AG10803 (cell line): ENCODE data around the gene NHLRC2.

Experiments
- DNase-seq: peaks from one replicate; pipeline ENCODE4 v3.0.0; 2010; ENCODE audit warnings: low read depth
- H3K4me3 ChIP-seq: 2 replicates; pipeline ENCODE4 v1.5.1; 2011; ENCODE audit warnings: mild to moderate bottlenecking, low read length, control low read depth
- TF ChIP-seq, protein P1 (sequence below): conservative IDR thresholded peaks from 2 replicates; pipeline ENCODE4 v1.5.1; 2011; ENCODE audit warnings: mild to moderate bottlenecking, low read length, control low read depth, inconsistent platforms

Gene NHLRC2

DNA sequence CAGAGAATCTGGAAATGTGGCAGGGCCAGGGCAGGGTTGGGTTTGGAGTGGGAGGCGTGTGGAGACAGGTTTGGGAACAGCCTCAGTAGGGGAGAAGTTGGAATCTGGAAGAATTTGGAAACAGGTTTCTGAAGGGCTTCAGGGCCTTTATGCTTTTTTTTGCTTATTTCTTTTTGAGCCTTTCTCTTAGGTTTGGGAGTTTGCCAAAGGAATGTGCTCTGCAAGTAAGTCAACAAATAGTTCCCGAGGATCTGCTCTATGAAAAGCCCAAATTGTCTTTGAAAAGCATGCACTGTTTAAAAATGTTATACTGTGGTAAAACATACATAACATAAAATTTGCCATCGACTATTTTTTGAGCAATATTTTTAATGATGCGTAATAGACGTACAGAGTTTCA, 102.6 kb downstream of the NHLRC2 start:
- peak; percentile 84 for DNase-seq
- H3K4me3 ChIP-seq = no peak overlapping the region
- TF ChIP-seq, protein P1, sequence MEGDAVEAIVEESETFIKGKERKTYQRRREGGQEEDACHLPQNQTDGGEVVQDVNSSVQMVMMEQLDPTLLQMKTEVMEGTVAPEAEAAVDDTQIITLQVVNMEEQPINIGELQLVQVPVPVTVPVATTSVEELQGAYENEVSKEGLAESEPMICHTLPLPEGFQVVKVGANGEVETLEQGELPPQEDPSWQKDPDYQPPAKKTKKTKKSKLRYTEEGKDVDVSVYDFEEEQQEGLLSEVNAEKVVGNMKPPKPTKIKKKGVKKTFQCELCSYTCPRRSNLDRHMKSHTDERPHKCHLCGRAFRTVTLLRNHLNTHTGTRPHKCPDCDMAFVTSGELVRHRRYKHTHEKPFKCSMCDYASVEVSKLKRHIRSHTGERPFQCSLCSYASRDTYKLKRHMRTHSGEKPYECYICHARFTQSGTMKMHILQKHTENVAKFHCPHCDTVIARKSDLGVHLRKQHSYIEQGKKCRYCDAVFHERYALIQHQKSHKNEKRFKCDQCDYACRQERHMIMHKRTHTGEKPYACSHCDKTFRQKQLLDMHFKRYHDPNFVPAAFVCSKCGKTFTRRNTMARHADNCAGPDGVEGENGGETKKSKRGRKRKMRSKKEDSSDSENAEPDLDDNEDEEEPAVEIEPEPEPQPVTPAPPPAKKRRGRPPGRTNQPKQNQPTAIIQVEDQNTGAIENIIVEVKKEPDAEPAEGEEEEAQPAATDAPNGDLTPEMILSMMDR = no peak

DNA sequence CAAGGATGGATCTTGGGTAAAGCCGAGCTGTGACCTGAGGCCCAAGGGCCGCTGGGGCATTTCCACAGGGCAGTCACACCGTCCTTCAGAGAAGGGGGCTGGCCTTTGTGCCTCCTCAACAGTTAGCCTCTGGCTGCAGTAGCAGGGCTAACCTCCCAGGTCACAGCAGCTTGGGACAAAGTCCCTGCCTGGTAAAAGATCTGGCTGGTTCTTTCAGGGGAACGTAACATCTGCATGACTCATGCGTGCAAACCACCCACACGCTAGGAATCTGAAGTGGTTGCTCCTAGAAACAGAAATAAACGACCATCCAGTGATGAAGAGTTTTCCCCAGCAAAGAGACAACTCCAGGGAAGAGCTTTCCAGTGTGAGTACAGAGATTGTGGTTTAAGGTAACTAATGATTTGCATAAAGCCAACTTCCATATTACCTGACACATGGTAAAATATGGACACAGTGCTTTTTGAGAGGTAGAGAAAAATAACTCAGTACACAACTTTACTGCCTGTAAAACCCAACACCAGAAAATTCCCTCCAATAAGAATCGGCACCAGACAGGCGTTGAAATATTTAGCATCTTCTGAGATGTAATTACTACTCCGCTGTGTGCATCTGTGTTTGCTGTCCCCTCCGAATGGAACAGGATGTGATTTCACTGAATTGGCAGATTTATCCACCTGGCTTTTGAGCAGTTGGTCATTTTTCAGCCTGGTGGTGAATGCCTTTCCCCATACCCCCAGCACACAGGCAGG, 104.3 kb downstream of the NHLRC2 start:
- DNase-seq = peak; percentile 92
- no peak overlapping the region for H3K4me3 ChIP-seq
- TF ChIP-seq, protein P1 = no peak

DNA sequence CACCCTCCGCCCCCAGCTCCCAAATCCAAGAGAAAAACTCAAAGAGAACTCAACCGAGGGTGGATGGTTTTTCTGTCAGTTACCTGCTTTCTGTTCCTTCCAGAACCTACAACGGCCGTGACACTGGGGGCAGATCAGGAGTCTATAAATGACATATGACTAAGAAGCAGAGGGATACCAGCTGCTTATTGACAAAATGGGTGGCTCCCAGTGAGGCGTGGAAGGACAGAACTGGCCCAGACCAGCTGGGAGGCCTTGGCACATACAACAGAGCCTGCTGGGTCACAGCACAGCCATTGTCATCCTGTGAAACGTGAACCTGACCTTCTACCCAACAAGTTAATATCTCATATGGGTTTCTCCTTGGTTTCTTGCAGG, 104.9 kb downstream of the NHLRC2 start:
- DNase-seq = no peak
- H3K4me3 ChIP-seq = no peak overlapping the region
- TF ChIP-seq, protein P1 = no peak

DNA sequence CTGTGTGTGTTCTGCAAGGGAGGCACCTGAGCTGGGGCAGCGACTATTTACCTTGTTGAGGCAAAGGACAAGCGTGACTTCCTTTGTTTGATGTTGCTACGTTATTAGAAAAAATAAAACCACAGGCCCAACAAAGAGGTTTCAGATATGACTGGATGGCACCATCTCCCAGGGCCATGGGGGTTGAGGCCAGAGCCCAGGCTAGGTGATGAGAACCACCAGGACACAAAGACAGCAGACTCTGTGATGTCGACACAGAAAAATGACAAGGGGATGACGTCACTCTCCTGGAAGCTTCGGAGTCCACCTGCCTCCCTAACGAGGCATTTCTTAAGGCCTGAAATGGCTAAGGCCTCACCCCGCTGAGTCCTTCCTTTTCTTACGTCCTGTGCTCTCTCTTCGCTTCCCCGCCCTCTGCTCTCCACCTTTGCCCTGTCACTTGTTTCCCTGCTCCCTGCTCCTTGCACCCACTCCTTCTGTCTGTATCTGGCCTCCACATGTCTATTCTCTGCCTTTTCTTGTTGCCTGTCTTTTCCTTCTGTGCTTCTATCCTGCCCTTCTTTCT, 106.2 kb downstream of the NHLRC2 start:
- TF ChIP-seq, protein P1 = no peak

DNA sequence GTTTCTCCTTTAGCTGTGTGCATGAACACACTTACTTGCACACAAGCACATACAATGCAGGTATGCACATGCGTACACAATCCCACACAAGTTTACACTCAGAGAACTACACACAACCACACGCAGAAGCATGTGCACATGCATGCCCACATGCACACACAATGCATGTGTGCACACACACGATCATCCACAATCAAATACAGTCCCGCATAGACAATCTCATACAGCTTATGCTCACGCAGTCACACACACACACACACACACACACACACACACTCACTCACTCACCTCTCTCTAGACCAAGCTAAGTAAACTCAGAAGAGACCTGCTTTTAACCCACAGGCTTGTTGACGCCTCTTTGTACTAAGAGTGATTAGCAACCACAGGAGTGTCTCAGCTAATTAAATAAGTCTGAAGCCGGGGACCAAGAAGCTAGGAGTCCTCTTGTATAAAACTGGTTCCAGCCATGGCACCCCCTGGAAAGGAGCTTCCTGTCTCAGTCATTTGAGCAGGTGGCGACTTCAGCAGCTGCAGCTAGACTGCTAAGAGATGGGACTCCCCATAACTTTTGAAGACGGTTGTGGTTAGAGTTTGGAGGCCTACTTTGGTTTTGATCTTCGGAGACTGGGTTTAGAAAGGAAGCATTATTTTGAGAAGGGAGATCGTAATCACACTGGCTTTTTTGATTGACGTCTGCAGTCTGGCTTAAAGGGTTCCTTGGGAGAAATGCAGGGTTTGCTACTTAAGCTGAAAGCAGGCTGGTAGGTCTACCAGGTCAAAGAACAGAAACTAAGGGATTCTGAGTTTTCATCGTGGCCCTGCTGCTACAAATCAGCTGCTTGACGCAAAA, 106.9 kb downstream of the NHLRC2 start:
- no peak for DNase-seq
- H3K4me3 ChIP-seq = no peak overlapping the region
- TF ChIP-seq, protein P1 = no peak

More for the DNA sequence above, 106.2 kb downstream of the NHLRC2 start:
- no peak for DNase-seq
- no peak overlapping the region for H3K4me3 ChIP-seq

DNA sequence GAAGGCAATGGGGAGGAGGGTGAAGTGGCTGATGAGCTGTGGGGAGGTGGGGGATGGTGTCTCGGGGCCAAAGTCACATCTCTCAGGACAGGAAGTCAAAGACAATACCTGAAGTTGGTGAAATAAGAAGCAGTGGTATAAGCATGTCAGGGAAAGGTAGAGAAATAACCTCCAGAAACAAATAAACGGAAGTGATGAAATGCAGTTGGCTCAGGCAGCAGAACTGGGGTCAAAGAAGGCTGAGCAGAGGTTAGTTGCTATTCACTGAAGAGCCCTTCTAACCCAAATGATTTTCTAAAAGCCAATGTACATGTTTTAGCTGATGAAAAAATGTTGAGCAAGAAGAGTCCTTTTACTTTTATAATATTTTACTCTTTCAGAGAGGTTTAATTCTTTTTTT, 110.6 kb downstream of the NHLRC2 start:
- TF ChIP-seq, protein P1 = no peak
- H3K4me3 ChIP-seq = no peak overlapping the region
- DNase-seq = no peak

DNA sequence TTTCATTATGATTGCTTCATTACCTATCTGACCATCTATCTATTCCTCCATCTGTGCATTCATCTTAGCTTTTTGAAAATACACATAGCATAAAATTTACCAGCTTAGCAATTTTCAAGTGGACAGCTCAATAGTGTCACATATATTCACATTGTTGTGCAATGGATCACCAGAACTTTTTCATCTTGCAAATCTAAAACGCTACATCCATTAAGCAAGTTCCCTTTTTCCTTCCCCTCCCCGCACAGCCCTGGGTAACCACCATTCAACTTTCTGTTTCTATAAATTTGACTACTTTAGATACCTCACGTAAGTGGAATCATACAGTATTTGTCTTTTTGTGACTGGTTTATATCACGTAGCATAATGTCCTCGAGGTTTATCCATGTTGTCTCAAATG, 111.2 kb downstream of the NHLRC2 start:
- DNase-seq = no peak
- H3K4me3 ChIP-seq = no peak overlapping the region
- TF ChIP-seq, protein P1 = no peak
